Measurements from ENCODE around the gene KRIT1.
"Not testable (repeated sequence)": the region's sequence is repeated elsewhere in the genome, so short reads cannot be mapped to it uniquely, and the experiment has no call there.

Gene KRIT1

GRCh38 chr7:92178928-92179924, 66.5 kb downstream of the KRIT1 start, which contains the start of gene LRRD1:
TSS of gene LRRD1 (minus strand) at chr7:92179142. CDS start at chr7:92165202, 13,940 bp downstream.
- H3K4me3 ChIP-seq (ENCODE audit: low read depth, low read length, poor library complexity, severe bottlenecking) = peak within 1 kb of the TSS; percentile 51
- H3K36me3 ChIP-seq (ENCODE audit: insufficient read depth, low read length) = no peaks in the 10 kb centered on the region
- no peaks in the 10 kb centered on the region for H4K20me1 ChIP-seq (ENCODE audit: insufficient read depth, low read length)
- H3K9ac ChIP-seq (ENCODE audit: low read length) = peak within 1 kb of the TSS; percentile 40; the same call in 1 of the 2 replicates
- peaks cover 9% of the 10 kb centered on the region for H3K4me1 ChIP-seq (ENCODE audit: insufficient read depth, low read length, severe bottlenecking)
- H2AFZ ChIP-seq (ENCODE audit: low read length) = peak within 1 kb of the TSS; percentile 20; the same call in 1 of the 2 replicates
- H3F3A ChIP-seq (ENCODE audit: insufficient read depth, low read length) = no peaks in the 10 kb centered on the region
- no peaks in the 10 kb centered on the region for H3K9me2 ChIP-seq (ENCODE audit: low read depth, low read length)
- H3K9me3 ChIP-seq (ENCODE audit: low read length) = peaks cover 6% of the 10 kb centered on the region; the same call in 1 of the 2 replicates
- peak within 1 kb of the TSS; percentile 72 for H3K4me2 ChIP-seq (ENCODE audit: low read length)
- TF ChIP-seq EZH2 (IDR thresholded peaks at IDR 0.05; ENCODE audit: borderline replicate concordance, low read length) (no peak), CTCF (IDR thresholded peaks at IDR 0.05; ENCODE audit: low read length) (peak; percentile 99)
- H3K27me3 ChIP-seq (ENCODE audit: insufficient read depth, low read length) = no peaks in the 10 kb centered on the region
- no peak within 1 kb of the TSS for H3K27ac ChIP-seq (ENCODE audit: low read depth, low read length, poor library complexity, severe bottlenecking)
- H3K79me2 ChIP-seq (ENCODE audit: insufficient read depth, low read length) = no peaks in the 10 kb centered on the region

GRCh38 chr7:92177362-92177761, 68.4 kb downstream of the KRIT1 start:
- TF ChIP-seq EZH2 (IDR thresholded peaks at IDR 0.05; ENCODE audit: borderline replicate concordance, low read length) (no peak), CTCF (IDR thresholded peaks at IDR 0.05; ENCODE audit: low read length) (no peak)
- no peak overlapping the region for H3K4me2 ChIP-seq (ENCODE audit: low read length)
- H2AFZ ChIP-seq (ENCODE audit: low read length) = no peak overlapping the region
- H3K27ac ChIP-seq (ENCODE audit: low read depth, low read length, poor library complexity, severe bottlenecking) = no peak overlapping the region
- no peaks in the 10 kb centered on the region for H3F3A ChIP-seq (ENCODE audit: insufficient read depth, low read length)
- H3K4me3 ChIP-seq (ENCODE audit: low read depth, low read length, poor library complexity, severe bottlenecking) = no peak overlapping the region
- H3K9me3 ChIP-seq (ENCODE audit: low read length) = peaks cover 3% of the 10 kb centered on the region; the same call in 1 of the 2 replicates
- no peak overlapping the region for H3K9ac ChIP-seq (ENCODE audit: low read length)
- no peaks in the 10 kb centered on the region for H3K27me3 ChIP-seq (ENCODE audit: insufficient read depth, low read length)
- no peaks in the 10 kb centered on the region for H4K20me1 ChIP-seq (ENCODE audit: insufficient read depth, low read length)
- H3K9me2 ChIP-seq (ENCODE audit: low read depth, low read length) = no peaks in the 10 kb centered on the region
- H3K4me1 ChIP-seq (ENCODE audit: insufficient read depth, low read length, severe bottlenecking) = peaks cover 9% of the 10 kb centered on the region
- no peaks in the 10 kb centered on the region for H3K79me2 ChIP-seq (ENCODE audit: insufficient read depth, low read length)
- no peaks in the 10 kb centered on the region for H3K36me3 ChIP-seq (ENCODE audit: insufficient read depth, low read length)

- H3K9me3 ChIP-seq (ENCODE audit: low read length); H4K20me1 ChIP-seq (ENCODE audit: insufficient read depth, low read length): not testable (repeated sequence)
Observed at GRCh38 chr7:92169529-92169928, 76.2 kb downstream of the KRIT1 start.

More at GRCh38 chr7:92169529-92169928, 76.2 kb downstream of the KRIT1 start:
- not testable (repeated sequence) for H3K4me3 ChIP-seq (ENCODE audit: low read depth, low read length, poor library complexity, severe bottlenecking); H3K9me2 ChIP-seq (ENCODE audit: low read depth, low read length); H2AFZ ChIP-seq (ENCODE audit: low read length); H3K4me2 ChIP-seq (ENCODE audit: low read length); H3K4me1 ChIP-seq (ENCODE audit: insufficient read depth, low read length, severe bottlenecking); H3K27me3 ChIP-seq (ENCODE audit: insufficient read depth, low read length); H3K36me3 ChIP-seq (ENCODE audit: insufficient read depth, low read length); H3F3A ChIP-seq (ENCODE audit: insufficient read depth, low read length); H3K79me2 ChIP-seq (ENCODE audit: insufficient read depth, low read length); H3K27ac ChIP-seq (ENCODE audit: low read depth, low read length, poor library complexity, severe bottlenecking); H3K9ac ChIP-seq (ENCODE audit: low read length)

All from OCI-LY1 (cell line).